ENCODE results near the gene EFCAB7.

DNA sequence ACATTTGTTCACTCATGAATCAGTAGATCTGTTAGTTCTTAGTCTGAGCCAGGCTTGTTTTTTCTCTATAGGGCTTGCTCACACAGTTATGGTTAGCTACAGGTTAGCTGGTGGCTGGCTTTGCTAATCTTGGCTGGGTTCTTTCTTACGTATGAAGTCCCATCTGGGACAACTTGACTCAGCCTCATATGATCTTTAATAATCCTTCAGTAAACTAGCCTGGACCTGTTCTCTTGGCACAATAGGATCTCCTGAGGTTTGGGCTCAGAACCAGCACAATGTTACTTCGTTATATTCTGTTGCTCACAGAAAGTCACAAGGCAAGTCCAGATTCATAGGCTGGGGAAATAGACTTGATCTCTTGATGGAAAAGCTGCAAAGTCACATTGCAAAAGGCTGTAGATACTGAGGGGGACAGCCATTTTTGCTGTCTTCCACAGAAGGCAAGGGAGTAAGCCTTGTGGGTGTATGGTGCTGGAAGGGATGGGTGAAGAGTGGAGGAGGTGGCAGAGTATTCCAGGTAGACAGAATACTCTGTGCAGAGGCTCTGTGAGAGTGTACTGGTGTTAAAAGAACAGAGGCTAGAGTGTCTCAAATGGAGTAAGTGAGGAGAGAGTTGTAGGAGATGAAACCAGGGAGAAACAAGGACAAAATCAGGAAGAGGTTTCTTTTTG lies 24.4 kb downstream of the EFCAB7 start:
- no peak for TF ChIP-seq POLR2A (IDR thresholded peaks at IDR 0.05)
- TF ChIP-seq, protein P1, sequence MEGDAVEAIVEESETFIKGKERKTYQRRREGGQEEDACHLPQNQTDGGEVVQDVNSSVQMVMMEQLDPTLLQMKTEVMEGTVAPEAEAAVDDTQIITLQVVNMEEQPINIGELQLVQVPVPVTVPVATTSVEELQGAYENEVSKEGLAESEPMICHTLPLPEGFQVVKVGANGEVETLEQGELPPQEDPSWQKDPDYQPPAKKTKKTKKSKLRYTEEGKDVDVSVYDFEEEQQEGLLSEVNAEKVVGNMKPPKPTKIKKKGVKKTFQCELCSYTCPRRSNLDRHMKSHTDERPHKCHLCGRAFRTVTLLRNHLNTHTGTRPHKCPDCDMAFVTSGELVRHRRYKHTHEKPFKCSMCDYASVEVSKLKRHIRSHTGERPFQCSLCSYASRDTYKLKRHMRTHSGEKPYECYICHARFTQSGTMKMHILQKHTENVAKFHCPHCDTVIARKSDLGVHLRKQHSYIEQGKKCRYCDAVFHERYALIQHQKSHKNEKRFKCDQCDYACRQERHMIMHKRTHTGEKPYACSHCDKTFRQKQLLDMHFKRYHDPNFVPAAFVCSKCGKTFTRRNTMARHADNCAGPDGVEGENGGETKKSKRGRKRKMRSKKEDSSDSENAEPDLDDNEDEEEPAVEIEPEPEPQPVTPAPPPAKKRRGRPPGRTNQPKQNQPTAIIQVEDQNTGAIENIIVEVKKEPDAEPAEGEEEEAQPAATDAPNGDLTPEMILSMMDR (IDR thresholded peaks at IDR 0.05): no peak

Measured in gastroesophageal sphincter (tissue), 3 donors.